ENCODE data around the gene CARNS1.

CARNS1 gene

DNA sequence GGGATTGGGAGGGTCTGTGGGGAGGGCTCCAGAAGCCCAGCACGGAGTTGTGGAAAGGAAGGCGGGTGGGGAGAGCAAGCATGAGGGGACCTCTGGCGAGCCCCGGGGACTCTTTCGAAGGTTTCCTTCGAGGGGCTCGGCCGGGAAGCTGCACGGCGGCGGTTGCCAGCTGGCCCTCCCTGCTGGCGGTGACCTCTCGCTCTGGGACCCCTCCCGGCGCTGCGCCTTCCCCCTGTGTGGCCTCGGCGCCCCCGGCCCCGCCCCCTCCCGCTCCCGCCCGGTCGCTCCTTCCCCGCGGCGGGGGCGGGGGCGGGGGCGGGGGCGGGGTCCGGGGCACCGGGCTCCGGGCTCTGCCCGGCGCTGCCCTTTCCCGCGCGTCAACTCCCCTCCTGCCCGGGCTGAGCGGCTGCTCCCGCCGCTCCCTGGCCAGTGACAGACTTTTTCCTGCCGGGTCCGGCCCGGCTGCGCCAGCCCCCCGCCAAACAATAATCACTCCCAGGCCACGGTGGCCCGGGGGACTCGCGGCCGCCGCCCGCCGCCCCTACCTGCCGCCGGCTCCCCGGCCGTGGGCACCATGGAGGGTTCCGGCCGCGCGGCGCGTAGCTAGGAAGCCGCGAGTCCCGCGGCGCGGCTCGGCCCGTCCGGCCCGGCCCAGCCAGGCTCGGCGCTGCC is 43.0 kb upstream of the CARNS1 start:
- TF ChIP-seq, protein P1, sequence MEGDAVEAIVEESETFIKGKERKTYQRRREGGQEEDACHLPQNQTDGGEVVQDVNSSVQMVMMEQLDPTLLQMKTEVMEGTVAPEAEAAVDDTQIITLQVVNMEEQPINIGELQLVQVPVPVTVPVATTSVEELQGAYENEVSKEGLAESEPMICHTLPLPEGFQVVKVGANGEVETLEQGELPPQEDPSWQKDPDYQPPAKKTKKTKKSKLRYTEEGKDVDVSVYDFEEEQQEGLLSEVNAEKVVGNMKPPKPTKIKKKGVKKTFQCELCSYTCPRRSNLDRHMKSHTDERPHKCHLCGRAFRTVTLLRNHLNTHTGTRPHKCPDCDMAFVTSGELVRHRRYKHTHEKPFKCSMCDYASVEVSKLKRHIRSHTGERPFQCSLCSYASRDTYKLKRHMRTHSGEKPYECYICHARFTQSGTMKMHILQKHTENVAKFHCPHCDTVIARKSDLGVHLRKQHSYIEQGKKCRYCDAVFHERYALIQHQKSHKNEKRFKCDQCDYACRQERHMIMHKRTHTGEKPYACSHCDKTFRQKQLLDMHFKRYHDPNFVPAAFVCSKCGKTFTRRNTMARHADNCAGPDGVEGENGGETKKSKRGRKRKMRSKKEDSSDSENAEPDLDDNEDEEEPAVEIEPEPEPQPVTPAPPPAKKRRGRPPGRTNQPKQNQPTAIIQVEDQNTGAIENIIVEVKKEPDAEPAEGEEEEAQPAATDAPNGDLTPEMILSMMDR (IDR thresholded peaks at IDR 0.05; ENCODE audit: insufficient read depth, low read depth, low read length, missing control alignments): no peak
- H3K4me3 ChIP-seq (ENCODE audit: low read depth, low read length): peak overlapping the region; percentile 50
- no peak for DNase-seq (ENCODE audit: low read depth)

DNA sequence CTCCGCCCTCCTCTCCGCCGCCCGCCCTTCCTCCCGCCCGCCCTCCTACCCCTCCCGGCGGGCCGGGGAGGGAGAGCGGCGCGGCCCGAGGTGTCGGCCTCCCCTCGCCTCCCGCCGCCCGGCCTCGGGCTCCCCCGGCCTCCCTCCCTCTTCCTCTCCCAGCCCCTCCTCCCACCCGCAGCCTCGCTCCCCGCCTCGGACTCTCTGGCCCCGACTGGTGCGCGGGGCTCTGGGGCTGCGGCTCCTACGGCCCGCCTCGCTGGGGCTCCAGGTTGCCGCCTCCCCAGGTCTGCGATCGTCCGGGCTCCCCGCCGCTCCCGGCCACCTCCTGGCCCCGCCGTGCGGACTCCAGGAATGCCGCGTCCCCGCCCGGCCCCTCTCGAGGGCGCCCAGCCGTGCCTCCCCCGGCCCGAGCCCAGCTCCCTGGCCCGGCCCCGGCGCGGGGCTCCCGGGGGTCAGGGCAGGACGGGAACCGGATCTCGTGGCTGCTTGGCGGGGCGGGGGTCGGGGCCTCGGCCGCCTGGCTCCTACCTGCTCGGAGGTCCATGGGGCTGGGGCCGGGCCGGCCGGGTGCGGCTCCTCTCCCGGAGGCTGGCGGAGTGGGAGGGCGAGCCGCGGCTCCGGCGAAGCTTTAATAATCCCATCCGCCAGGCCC is 42.4 kb upstream of the CARNS1 start, which contains the start of gene CLCF1:
Gene CLCF1, minus strand, starts transcription at position 606 of the 655 bp plus-strand sequence. Its CDS starts 59 bp downstream, at position 547.
- TF ChIP-seq, protein P1 (IDR thresholded peaks at IDR 0.05; ENCODE audit: insufficient read depth, low read depth, low read length, missing control alignments): no peak
- no peak for DNase-seq (ENCODE audit: low read depth)
- H3K4me3 ChIP-seq (ENCODE audit: low read depth, low read length): peak within 1 kb of the TSS; percentile 50

- peak; percentile 61 for DNase-seq (ENCODE audit: low read depth)
- H3K4me3 ChIP-seq (ENCODE audit: low read depth, low read length): peak overlapping the region; percentile 50
- TF ChIP-seq, protein P1 (IDR thresholded peaks at IDR 0.05; ENCODE audit: insufficient read depth, low read depth, low read length, missing control alignments): peak; percentile 47
These were observed 41.6 kb upstream of the CARNS1 start for GRCh38 chr11:67373648-67374570.

DNA sequence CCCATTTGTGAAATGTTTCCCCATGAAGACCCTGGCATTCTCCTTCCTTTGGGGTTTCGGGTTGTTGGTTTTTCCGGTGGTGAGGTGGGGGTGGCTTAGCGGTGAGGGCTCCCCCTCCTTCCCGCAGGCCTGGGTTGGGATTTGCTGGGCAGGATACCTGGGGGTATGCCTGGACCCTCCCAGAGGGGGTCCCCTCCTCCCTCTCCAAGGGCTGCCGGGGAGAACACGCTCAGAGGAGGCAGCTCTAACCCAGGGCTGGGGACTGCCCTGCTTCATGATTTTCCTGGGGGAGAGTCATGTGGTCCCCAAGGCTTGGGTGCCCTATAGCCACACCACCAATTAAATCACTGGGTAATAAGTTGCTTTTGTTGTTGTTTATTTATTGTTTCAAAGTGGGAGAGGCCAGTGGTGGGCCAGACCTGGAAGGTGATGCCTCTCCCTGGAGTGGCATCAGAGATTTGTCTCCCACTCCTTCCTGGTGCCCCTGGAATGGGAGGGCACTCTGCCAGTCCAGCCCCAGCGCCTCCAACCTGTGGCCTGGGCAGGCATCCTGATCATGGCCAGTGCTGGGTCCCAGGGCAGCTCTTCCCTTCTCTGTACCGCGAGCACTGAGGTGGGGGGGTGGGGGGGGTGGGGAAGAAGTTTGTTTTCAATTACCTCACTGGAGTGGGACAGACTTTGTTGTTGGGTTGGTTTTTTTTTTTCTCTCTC is 40.8 kb upstream of the CARNS1 start:
- DNase-seq (ENCODE audit: low read depth): no peak
- no peak overlapping the region for H3K4me3 ChIP-seq (ENCODE audit: low read depth, low read length)
- TF ChIP-seq, protein P1 (IDR thresholded peaks at IDR 0.05; ENCODE audit: insufficient read depth, low read depth, low read length, missing control alignments): no peak

GRCh38 chr11:67375320-67376055 is 40.0 kb upstream of the CARNS1 start:
- no peak for DNase-seq (ENCODE audit: low read depth)
- H3K4me3 ChIP-seq (ENCODE audit: low read depth, low read length): no peak overlapping the region
- TF ChIP-seq, protein P1 (IDR thresholded peaks at IDR 0.05; ENCODE audit: insufficient read depth, low read depth, low read length, missing control alignments): no peak
